ENCODE measurements around the gene STK40.

The STK40 gene

GRCh38 chr1:36342426-36343185, 43.1 kb downstream of the STK40 start:
- DNase-seq, result peak; percentile 25 to 39

- no peak for DNase-seq
These were observed 44.0 kb downstream of the STK40 start for GRCh38 chr1:36341626-36342320.

- no peak for DNase-seq
These were observed 46.1 kb downstream of the STK40 start for GRCh38 chr1:36339615-36340014.

DNA sequence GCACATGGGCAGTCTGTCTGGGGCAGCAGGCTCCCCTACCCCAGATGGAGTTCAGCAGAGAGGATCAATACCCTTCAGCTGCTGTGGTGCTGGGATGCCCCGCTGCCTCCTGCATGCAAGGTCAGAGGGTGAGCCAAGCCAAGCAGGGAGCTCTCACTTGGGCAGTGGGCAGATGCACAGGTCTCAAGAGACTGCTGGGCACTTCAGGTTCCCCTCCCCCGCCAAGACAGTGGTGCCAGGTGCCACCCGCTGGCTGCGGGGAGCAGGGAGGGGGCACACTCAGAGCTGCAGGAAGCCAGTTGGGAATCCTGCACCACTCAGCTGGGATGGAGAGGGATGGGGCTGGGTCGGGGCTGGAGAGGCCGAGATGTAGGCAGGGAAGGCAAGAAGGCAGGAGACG, 46.5 kb downstream of the STK40 start:
- DNase-seq, result no peak

GRCh38 chr1:36337830-36338229, 47.9 kb downstream of the STK40 start:
- no peak for DNase-seq

- no peak for DNase-seq
These were observed 54.8 kb downstream of the STK40 start for GRCh38 chr1:36330940-36331339.

DNA sequence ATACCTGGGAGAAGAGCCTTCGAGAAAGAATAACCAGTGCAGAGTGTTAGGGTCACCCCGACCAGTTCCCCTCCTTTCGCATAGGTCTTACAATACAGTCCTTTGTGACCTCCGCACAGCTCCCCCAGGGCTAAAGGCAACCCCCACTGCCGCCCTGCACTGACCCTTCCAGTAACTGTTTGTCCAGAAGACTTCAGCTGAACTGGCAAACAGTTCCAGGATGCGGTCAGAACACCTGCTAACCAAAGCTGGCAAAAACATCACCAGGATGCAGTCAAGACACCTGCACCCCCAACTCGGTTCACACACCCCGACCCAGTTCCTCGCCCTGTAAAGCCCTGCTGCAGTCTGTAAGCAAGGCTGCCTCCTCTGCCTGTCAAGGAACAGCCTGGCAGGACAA, 55.9 kb downstream of the STK40 start:
- no peak for DNase-seq

DNA sequence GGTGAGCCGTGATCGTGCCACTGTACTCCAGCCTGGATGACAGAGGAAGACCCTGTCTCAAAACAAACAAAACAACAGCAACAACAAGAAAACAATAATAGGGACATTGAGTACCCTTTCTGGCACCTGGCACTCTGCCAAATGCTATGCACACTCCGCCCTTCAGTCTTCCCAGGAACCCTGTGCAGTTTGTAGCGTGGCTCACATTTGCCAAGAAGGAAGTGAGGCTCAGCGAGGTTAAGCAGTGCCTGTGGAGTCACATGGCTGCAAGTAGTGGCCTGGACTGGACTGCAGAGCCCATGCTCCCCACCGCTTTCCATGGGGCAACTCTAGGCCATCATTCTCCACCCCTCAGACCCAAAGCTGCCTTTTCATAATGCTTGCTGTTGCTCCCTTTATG, 57.0 kb downstream of the STK40 start:
- DNase-seq, result peak in 1 of 2 experiments; percentile 11

- DNase-seq, result no peak
These were observed 57.6 kb downstream of the STK40 start for GRCh38 chr1:36328088-36328480.

DNA sequence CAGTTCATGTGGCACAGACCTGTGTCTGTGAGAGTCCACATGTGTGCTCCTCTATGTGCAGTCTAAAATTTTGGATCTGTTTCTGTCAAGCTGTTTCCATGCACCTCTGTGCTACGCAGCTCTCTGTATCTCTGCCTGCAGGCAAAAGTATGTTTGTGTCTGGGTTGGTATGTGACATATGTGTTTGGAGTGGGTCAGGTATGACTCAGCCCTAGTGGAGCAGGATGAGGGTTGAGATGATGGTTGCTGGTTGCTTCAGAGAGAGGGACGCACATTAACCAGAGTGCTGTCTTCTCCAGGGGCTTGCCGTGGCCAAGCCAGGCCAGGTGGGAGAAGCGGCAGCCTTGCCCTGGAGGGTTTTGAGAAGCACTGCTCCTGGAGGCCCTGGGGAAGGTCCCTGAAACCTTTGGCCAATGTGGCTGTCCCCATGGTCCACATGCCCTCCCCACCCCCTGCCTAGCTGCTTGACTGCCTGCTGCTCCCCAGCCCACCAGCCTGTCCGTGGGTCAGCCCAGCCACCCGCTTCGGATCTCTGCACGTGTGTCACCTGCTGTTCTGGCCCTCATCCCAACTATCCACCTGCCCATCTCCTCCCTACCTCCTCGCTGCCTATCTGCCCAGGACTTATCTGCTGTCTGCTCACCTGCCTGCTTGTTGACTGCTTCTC, 58.2 kb downstream of the STK40 start:
- DNase-seq, result no peak

- no peak for DNase-seq
These were observed 59.2 kb downstream of the STK40 start for GRCh38 chr1:36326499-36326898.

DNA sequence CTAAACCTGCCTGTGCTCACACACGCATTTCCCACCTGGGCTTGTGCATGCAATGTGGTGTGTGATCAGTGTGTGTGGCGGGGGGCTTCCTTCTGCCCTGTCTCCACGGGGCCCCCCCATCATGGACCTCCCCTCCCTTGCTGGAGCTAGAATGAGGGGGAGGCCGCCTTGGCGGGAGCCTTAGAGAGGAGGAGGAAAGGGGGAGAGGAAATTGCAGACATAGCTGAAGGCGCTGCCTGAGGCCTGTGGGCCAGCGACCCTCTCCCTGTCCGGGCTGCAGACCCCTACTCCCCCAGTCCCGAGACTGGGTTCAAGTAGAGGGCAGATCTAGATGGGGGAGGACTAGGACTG, 61.4 kb downstream of the STK40 start:
- DNase-seq, result no peak

- peak; percentile 69 to 73 for DNase-seq
These were observed 61.9 kb downstream of the STK40 start, which contains the start of gene EVA1B for GRCh38 chr1:36323636-36324352. TSS of gene EVA1B (minus strand) at chr1:36323645. CDS start at chr1:36323037, 608 bp downstream.

GRCh38 chr1:36322786-36323635, 62.7 kb downstream of the STK40 start:
- peak; percentile 44 to 51 for DNase-seq

DNA sequence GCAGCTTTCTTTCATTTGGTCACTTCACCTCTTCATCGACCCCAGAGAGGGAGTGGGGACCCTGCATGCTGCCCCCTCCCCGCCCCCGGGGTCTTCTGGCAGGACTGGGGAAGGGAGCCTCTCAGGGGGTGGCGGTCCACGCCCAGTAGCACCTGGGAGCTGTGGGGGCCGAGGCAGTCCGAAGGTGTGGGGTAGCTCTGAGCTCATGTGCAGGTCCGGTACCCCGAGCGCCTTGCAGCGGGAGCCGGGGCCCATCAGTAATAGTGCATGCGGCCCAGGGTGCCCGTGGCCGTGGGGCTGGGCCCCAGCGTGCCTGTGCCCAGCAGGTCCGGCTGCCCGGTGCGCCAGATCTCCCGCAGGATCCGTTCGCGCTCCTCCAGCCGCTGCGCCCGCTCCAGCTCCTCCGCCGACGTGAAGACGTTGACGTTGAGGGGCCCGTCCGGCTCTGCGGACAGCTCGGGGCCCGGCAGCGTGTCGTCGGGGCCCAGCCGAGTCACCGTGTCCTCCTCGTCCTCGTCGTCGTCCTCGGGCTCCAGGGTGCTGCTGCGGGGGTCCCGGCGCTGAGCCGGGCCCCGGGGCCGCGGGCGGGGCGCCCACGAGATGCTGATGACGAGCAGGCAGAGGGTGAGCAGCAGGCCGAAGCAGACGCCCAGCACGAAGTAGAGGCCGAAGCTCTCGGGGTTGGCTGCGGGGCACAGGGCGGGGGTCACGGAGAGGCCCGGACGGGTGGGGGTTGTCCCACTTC, 63.5 kb downstream of the STK40 start:
- DNase-seq, result no peak

DNA sequence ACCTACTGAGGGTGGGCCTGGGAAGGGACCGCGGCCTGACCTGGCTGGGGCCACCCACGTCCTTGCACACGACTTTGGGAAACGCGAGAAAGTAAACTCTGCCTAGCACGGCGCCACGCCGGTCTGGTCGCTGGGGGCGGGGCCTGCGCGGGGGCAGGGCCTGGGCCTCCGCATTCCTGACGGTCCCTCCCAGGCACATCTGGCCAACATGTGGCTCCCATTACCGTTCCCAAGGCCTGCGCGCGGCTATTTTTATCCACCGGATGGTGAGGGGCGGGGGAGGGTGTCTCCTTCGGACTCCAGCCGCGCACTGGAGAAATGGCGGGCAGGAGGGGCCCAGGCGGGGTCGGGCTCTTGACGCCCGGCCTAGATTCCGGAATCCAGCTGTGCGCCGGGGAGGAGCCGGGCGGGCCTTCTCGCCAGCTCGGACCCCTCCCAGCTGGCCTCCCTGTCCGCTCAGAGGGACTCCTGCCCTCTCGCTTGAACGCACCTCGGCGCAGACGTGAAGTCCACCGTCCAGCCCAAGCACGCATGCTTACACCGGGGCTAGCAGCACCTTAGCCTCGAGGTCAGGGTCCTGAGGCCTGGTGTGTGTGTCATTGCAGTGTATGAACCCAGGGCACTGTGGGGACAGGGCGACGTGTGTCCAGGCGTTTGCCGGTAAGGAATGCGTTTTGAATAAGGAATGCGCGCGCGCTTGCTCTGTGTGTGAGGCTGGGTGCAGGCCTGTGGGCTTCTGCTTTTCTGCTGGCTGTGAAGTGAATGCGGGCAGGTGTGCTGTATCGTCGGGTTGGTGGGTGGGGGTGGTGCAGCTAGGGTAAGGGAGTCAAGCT, 64.4 kb downstream of the STK40 start:
- DNase-seq, result peak; percentile 33 to 66

DNA sequence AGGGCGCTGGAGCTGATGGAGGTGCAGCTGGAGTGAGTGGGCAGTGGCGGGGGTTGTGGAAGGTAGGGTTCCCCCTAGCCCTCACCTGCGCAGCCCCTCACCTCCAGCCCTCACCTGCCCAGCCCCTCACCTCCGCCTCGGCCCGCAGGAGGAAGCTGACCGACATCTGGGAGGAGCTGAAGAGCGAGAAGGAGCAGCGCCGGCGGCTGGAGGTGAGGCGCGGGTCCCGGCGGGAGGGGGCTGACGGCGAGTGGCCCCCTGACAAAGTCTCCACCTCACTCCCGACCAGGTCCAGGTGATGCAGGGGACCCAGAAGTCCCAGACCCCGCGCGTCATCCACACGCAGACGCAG, 65.0 kb downstream of the STK40 start:
- DNase-seq, result no peak

GRCh38 chr1:36320291-36320761, 65.4 kb downstream of the STK40 start:
- peak; percentile 21 to 30 for DNase-seq

DNA sequence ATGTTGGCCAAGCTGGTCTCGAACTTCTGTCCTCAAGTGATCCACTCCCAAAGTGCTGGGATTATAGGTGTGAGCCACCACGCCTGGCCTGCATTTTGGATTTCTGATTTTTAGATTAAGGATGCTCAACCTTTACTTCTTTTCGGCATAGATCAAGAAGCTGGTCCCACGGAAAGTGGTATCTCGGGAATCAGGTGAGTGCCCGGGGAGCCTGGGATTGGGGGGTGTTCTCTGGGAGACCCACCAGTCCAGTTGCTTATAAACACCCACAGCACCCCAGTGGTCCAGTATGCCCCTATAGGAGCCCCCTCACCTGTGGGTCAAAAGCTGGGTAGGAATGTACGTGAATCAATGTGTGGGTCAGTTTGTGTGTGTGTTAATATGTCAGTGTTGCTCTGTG, 76.3 kb downstream of the STK40 start:
- no peak for DNase-seq

- no peak for DNase-seq
These were observed 78.0 kb downstream of the STK40 start for GRCh38 chr1:36307601-36308330.
